HG02938 (cell line): ENCODE results near the gene CHMP3.
"Not testable (repeated sequence)": the region's sequence is repeated elsewhere in the genome, so short reads cannot be mapped to it uniquely, and the experiment has no call there.

Experiments used
- ATAC-seq: cut with Tn5 transposase; IDR thresholded peaks from one replicate; pipeline ENCODE4 v1.9.1; 2021; ENCODE audit warnings: mild to moderate bottlenecking, moderate library complexity; ENCODE audit not compliant: unreplicated experiment

CHMP3 gene

GRCh38 chr2:86512892-86513291 lies 50.4 kb downstream of the CHMP3 start:
- ATAC-seq, result no peak

- ATAC-seq, result no peak
Observed at GRCh38 chr2:86512034-86512433, 51.2 kb downstream of the CHMP3 start.

- ATAC-seq, result no peak
Observed at GRCh38 chr2:86510436-86510933, 52.8 kb downstream of the CHMP3 start.

GRCh38 chr2:86507600-86507999 lies 55.6 kb downstream of the CHMP3 start:
- no peak for ATAC-seq

- no peak for ATAC-seq
Observed at GRCh38 chr2:86500325-86501083, 62.7 kb downstream of the CHMP3 start.

- ATAC-seq, result no peak
Observed at GRCh38 chr2:86499326-86499725, 63.9 kb downstream of the CHMP3 start.

- no peak for ATAC-seq
Observed at GRCh38 chr2:86498468-86499260, 64.6 kb downstream of the CHMP3 start.

- ATAC-seq, result not testable (repeated sequence)
Observed at GRCh38 chr2:86496391-86496790, 66.9 kb downstream of the CHMP3 start.

GRCh38 chr2:86492048-86492453 lies 71.2 kb downstream of the CHMP3 start:
- no peak for ATAC-seq

- ATAC-seq, result no peak
Observed at GRCh38 chr2:86491088-86491487, 72.2 kb downstream of the CHMP3 start.

- no peak for ATAC-seq
Observed at GRCh38 chr2:86490245-86490644, 73.0 kb downstream of the CHMP3 start.

- no peak for ATAC-seq
Observed at GRCh38 chr2:86489542-86489941, 73.7 kb downstream of the CHMP3 start.

- no peak for ATAC-seq
Observed at GRCh38 chr2:86488561-86489250, 74.5 kb downstream of the CHMP3 start.

- ATAC-seq, result no peak
Observed at GRCh38 chr2:86487062-86487461, 76.2 kb downstream of the CHMP3 start.

GRCh38 chr2:86485802-86486201 lies 77.4 kb downstream of the CHMP3 start:
- no peak for ATAC-seq

GRCh38 chr2:86485103-86485502 lies 78.1 kb downstream of the CHMP3 start:
- no peak for ATAC-seq

GRCh38 chr2:86484385-86484784 lies 78.9 kb downstream of the CHMP3 start:
- ATAC-seq, result no peak

GRCh38 chr2:86482034-86482433 lies 81.2 kb downstream of the CHMP3 start:
- ATAC-seq, result no peak

GRCh38 chr2:86480105-86480504 lies 83.1 kb downstream of the CHMP3 start:
- no peak for ATAC-seq

GRCh38 chr2:86477349-86477748 lies 85.9 kb downstream of the CHMP3 start:
- no peak for ATAC-seq

GRCh38 chr2:86476918-86477317 lies 86.3 kb downstream of the CHMP3 start:
- ATAC-seq, result no peak
